ENCODE data around the gene MTHFD1L. TPM values are rescaled to one million over a fixed set of nuclear protein-coding genes. Genes with fewer than 3 reads are reported as not detected.

Gene MTHFD1L
- total RNA-seq, 1 donor from 2014 or later = 30.2 TPM

- no peak for DNase-seq (ENCODE audit: low spot score)
Measured at GRCh38 chr6:151149793-151150192, 284.3 kb downstream of the MTHFD1L start.
